ENCODE data around the gene AMOTL1. TPM values are rescaled to one million over a fixed set of nuclear protein-coding genes. Genes with fewer than 3 reads are reported as not detected.

AMOTL1 gene
- total RNA-seq, 3 donors from 2014 or later, result 6.5 to 94.7 (median 11.3) TPM

GRCh38 chr11:94800414-94800813, 32.3 kb downstream of the AMOTL1 start:
- Histone ChIP-seq H3K9me3 (no peaks in the 10 kb centered on the region), H3K4me3 (no peak overlapping the region), H3K36me3 (ENCODE audit: low read depth) (no peaks in the 10 kb centered on the region), H3K4me1 (ENCODE audit: low read depth) (peaks cover 3% of the 10 kb centered on the region)
- ATAC-seq (no peak), DNase-seq (peak in 1 of 3 donors; percentile 37)
- no peak for TF ChIP-seq CTCF (IDR thresholded peaks at IDR 0.05)
- intact Hi-C loops (cut with DNase I, micrococcal nuclease), result no loop called here

- no peaks in the 10 kb centered on the region for H3K9me3 ChIP-seq
- intact Hi-C loops (cut with DNase I, micrococcal nuclease), result no loop called here
- H3K36me3 ChIP-seq (ENCODE audit: low read depth), result no peaks in the 10 kb centered on the region
- H3K4me1 ChIP-seq (ENCODE audit: low read depth), result peaks cover 3% of the 10 kb centered on the region
- ATAC-seq, result no peak
- H3K4me3 ChIP-seq, result no peak overlapping the region
- DNase-seq, result no peak
- no peak for TF ChIP-seq CTCF (IDR thresholded peaks at IDR 0.05)
Measured at GRCh38 chr11:94801866-94802460, 33.8 kb downstream of the AMOTL1 start.

GRCh38 chr11:94802501-94802900, 34.3 kb downstream of the AMOTL1 start:
- DNase-seq, result no peak
- Histone ChIP-seq H3K4me1 (ENCODE audit: low read depth) (peaks cover 3% of the 10 kb centered on the region), H3K9me3 (no peaks in the 10 kb centered on the region), H3K4me3 (no peak overlapping the region), H3K36me3 (ENCODE audit: low read depth) (no peaks in the 10 kb centered on the region)
- intact Hi-C loops (cut with DNase I, micrococcal nuclease), result no loop called here
- ATAC-seq, result no peak
- TF ChIP-seq CTCF (IDR thresholded peaks at IDR 0.05), result no peak

GRCh38 chr11:94803491-94803890, 35.3 kb downstream of the AMOTL1 start:
- intact Hi-C loops (cut with DNase I, micrococcal nuclease), result no loop called here
- Histone ChIP-seq H3K9me3 (no peaks in the 10 kb centered on the region), H3K4me1 (ENCODE audit: low read depth) (peaks cover 3% of the 10 kb centered on the region), H3K4me3 (no peak overlapping the region), H3K36me3 (ENCODE audit: low read depth) (no peaks in the 10 kb centered on the region)
- DNase-seq (no peak), ATAC-seq (no peak)
- TF ChIP-seq CTCF (IDR thresholded peaks at IDR 0.05), result no peak

- TF ChIP-seq CTCF (IDR thresholded peaks at IDR 0.05), result no peak
- no peak for DNase-seq
- intact Hi-C loops (cut with DNase I, micrococcal nuclease), result no loop called here
- ATAC-seq, result no peak
- no peak overlapping the region for H3K4me3 ChIP-seq
- H3K9me3 ChIP-seq, result no peaks in the 10 kb centered on the region
- H3K4me1 ChIP-seq (ENCODE audit: low read depth), result peaks cover 3% of the 10 kb centered on the region
- H3K36me3 ChIP-seq (ENCODE audit: low read depth), result no peaks in the 10 kb centered on the region
Measured at GRCh38 chr11:94804874-94805273, 36.7 kb downstream of the AMOTL1 start.

GRCh38 chr11:94806014-94806413, 37.9 kb downstream of the AMOTL1 start:
- Histone ChIP-seq H3K36me3 (ENCODE audit: low read depth) (no peaks in the 10 kb centered on the region), H3K4me1 (ENCODE audit: low read depth) (no peaks in the 10 kb centered on the region), H3K4me3 (no peak overlapping the region), H3K9me3 (no peaks in the 10 kb centered on the region)
- ATAC-seq, result no peak
- intact Hi-C loops (cut with DNase I, micrococcal nuclease), result no loop called here
- no peak for DNase-seq
- no peak for TF ChIP-seq CTCF (IDR thresholded peaks at IDR 0.05)
